DMS153 treated with DMSO at 0.1 percent for 48 hours (cell line): ENCODE results near the gene CKM.
"Not testable (repeated sequence)": the region's sequence is repeated elsewhere in the genome, so short reads cannot be mapped to it uniquely, and the experiment has no call there.

Source experiments
- DNase-seq: peaks from one replicate; lab custom pipeline; 2025; ENCODE audit not compliant: unreplicated experiment; lab: John Stamatoyannopoulos, UW

Gene CKM

GRCh38 chr19:45293682-45294081, 29.0 kb downstream of the CKM start:
- DNase-seq: no peak

- no peak for DNase-seq
Measured at GRCh38 chr19:45291834-45292233, 30.8 kb downstream of the CKM start.

GRCh38 chr19:45290381-45290931, 32.2 kb downstream of the CKM start:
- DNase-seq: no peak

- DNase-seq: no peak
Measured at GRCh38 chr19:45283443-45284033, 39.1 kb downstream of the CKM start.

- no peak for DNase-seq
Measured at GRCh38 chr19:45280471-45280961, 42.2 kb downstream of the CKM start.

- no peak for DNase-seq
Measured at GRCh38 chr19:45279587-45280192, 43.0 kb downstream of the CKM start.

GRCh38 chr19:45278087-45278486, 44.6 kb downstream of the CKM start:
- DNase-seq: no peak

GRCh38 chr19:45276284-45276687, 46.4 kb downstream of the CKM start:
- no peak for DNase-seq

- DNase-seq: peak; percentile 11
Measured at GRCh38 chr19:45275370-45275971, 47.2 kb downstream of the CKM start.

- no peak for DNase-seq
Measured at GRCh38 chr19:45273521-45273855, 49.2 kb downstream of the CKM start.

- no peak for DNase-seq
Measured at GRCh38 chr19:45271735-45272108, 51.0 kb downstream of the CKM start.

GRCh38 chr19:45271098-45271734, 51.5 kb downstream of the CKM start:
- no peak for DNase-seq

DNA sequence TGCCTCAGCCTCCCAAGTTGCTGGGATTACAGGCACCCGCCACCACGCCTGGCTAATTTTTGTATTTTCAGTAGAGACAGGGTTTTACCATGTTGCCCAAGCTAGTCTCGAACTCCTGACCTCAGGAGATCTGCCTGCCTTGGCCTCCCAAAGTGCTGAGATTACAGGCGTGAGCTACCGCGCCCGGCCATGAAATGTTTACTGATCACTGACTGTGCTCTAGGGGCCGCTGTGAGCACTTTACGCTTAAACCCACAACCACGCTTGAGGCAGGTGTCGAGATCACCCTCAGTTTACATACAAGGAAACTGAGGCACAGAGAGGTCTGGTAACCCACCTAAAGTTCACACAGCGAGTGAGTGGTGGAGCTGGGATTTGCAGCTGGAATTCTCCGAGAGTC, 52.7 kb downstream of the CKM start:
- not testable (repeated sequence) for DNase-seq

- DNase-seq: no peak
Measured at GRCh38 chr19:45267296-45267695, 55.4 kb downstream of the CKM start.

GRCh38 chr19:45265375-45265774, 57.3 kb downstream of the CKM start:
- no peak for DNase-seq

DNA sequence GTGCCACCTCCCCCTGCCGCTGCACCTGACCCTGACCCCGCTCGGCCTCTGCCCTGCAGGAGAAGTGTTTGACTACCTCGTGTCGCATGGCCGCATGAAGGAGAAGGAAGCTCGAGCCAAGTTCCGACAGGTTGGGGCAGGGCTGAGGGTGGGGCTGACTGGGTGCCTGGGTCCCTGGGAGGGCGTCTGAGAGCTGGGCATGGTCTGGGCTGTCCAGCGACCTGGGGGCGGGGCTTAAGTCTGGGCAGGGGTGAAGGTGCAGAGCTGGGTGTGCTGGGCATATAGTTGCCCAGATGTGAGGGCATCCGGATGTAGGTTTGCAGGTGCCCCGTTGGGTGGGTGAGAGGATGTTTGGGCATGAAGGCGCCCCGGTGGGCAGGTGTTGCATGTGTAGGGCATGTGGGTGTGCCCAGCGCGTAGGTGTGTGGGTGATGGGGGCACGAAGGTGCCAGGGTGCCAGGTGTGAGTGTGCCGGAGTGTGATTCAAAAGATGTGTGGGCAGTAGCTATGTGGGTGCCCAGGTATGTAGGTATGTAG, 57.8 kb downstream of the CKM start:
- no peak for DNase-seq

DNA sequence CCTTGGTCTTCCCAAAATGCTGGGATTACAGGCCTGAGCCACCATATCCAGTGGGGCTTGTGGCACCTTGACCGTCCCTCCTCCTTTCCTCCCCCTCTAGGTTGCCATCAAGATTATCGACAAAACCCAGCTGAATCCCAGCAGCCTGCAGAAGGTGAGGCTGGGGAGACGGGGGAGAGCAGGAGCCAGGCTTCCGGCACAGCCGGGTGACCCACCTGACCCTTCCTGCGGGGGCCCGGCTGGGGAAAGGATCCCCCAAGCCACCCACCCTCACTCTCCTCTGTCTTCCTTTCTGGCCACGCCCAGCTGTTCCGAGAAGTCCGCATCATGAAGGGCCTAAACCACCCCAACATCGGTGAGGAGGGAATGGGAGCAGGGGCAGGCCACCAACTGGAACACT, 59.7 kb downstream of the CKM start:
- DNase-seq: no peak

DNA sequence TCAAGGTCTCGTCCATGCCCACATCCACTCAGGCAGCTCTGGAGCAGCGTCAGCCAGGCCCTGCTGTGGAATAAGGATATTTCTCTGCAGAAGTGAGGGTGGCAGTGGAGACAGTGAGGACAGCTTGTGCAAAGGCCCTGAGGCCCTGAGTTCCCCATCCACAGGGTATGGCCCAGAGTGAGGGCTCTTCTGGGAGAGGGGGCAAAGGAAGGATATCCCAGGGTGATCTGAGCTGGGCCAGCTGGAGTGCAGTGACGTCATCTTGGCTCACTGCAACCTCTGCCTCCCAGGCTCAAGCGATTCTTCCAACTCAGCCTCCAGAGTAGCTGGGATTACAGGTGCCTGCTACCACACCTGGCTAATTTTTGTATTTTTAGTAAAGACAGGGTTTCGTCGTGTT, 60.1 kb downstream of the CKM start:
- no peak for DNase-seq

DNA sequence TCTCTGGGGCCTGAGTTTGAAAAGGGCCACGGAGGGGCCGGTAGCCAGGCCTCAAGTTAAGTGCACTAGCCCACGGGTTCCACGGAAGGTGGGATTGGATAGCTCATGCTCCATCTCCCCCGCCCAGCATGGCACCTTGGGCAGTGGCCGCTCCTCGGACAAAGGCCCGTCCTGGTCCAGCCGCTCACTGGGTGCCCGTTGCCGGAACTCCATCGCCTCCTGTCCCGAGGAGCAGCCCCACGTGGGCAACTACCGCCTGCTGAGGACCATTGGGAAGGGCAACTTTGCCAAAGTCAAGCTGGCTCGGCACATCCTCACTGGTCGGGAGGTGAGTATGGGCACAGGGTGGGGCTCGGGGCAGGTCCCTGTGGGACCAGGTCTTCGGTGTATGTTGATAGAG, 63.8 kb downstream of the CKM start:
- DNase-seq: no peak

DNA sequence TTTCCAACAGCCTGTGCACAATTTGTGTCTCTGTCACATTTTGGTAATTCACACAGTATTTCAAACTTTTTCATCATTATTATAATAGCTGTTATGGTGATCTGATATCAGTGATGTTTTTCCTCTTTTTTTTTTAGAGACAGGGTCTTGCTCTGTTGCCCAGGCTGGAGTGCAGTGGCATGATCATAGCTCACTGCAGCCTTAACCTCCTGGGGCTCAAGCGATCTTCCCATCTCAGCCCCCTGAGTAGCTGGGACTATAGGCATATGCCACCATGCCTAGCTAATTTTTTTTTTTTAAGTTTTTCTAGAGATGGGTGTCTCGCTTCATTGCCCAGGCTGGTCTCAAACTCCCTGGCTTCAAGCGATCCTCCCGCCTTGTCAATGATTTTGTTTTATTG, 65.8 kb downstream of the CKM start:
- no peak for DNase-seq
